PC-9 (cell line): ENCODE data around the gene OR2L2. TPM values are rescaled to one million over a fixed set of nuclear protein-coding genes. Genes with fewer than 3 reads are reported as not detected.

Source experiments
- BruUV-seq: library from RNA; stranded (reverse); fragments of 400-500 nt; replicated peaks from 2 replicates; lab custom pipeline; 2021; lab: Mats Ljungman, UMichigan
- CTCF ChIA-PET: fragments of 300-600 bp; sonication (Branson Sonifier 250); formaldehyde crosslinking; loops from one replicate; lab custom pipeline; 2022; ENCODE audit warnings: antibody characterized with exemption; lab: Charles Lee
- POLR2A ChIA-PET: fragments of 300-600 bp; sonication (Branson Sonifier 250); formaldehyde crosslinking; loops from one replicate; lab custom pipeline; 2022; ENCODE audit warnings: antibody characterized with exemption; ENCODE audit not compliant: unreplicated experiment; lab: Charles Lee
- DNase-seq, 2 experiments: peaks; one replicate each; pipeline versions ENCODE4 v3.0.0 to v3.0.0-alpha.2; 2015 to 2022; ENCODE audit warnings: mixed read lengths in 1 of 2
- H2AFZ ChIP-seq: fragments of 200-600 bp; sonication (generic); 2 replicates; pipeline ENCODE4 v1.8.1; 2017; ENCODE audit warnings: antibody characterized with exemption
- H3F3A ChIP-seq: fragments of 200-600 bp; sonication (generic); 2 replicates; pipeline ENCODE4 v1.8.1; 2017; ENCODE audit warnings: antibody characterized with exemption, mild to moderate bottlenecking, low read depth; ENCODE audit not compliant: insufficient read depth
- H3K27ac ChIP-seq: fragments of 200-600 bp; sonication (generic); 2 replicates; pipeline ENCODE4 v1.6.1; 2016; ENCODE audit warnings: mixed run types
- H3K27me3 ChIP-seq: fragments of 200-600 bp; sonication (generic); 2 replicates; pipeline ENCODE4 v1.6.1; 2016; ENCODE audit warnings: low read depth, mixed run types; ENCODE audit not compliant: insufficient read depth
- H3K36me3 ChIP-seq: fragments of 200-600 bp; sonication (generic); 2 replicates; pipeline ENCODE4 v1.6.1; 2016; ENCODE audit warnings: low read depth, mixed run types
- H3K4me1 ChIP-seq: fragments of 200-600 bp; sonication (generic); replicated peaks from 2 replicates; pipeline ENCODE4 v1.6.1; 2016; ENCODE audit warnings: mixed run types; ENCODE audit not compliant: insufficient read depth
- H3K4me2 ChIP-seq: fragments of 200-600 bp; sonication (generic); 2 replicates; pipeline ENCODE4 v1.6.1; 2017; ENCODE audit warnings: mixed run types
- H3K4me3 ChIP-seq: fragments of 200-600 bp; sonication (generic); 2 replicates; pipeline ENCODE4 v1.6.1; 2016; ENCODE audit warnings: mixed run types
- H3K79me2 ChIP-seq: fragments of 200-600 bp; sonication (generic); 2 replicates; pipeline ENCODE4 v1.6.1; 2017; ENCODE audit warnings: low read depth, mixed run types
- H3K9me2 ChIP-seq: fragments of 200-600 bp; sonication (generic); 2 replicates; pipeline ENCODE4 v1.8.1; 2017; ENCODE audit warnings: mild to moderate bottlenecking; ENCODE audit not compliant: insufficient read depth
- H3K9me3 ChIP-seq: fragments of 200-600 bp; sonication (generic); 2 replicates; pipeline ENCODE4 v1.8.1; 2016; ENCODE audit warnings: low read depth; ENCODE audit not compliant: insufficient read depth
- H4K20me1 ChIP-seq: fragments of 200-600 bp; sonication (generic); 2 replicates; pipeline ENCODE4 v1.8.1; 2017; ENCODE audit not compliant: insufficient read depth
- EZH2 ChIP-seq: fragments of 200-600 bp; sonication (generic); IDR thresholded peaks from 2 replicates; pipeline ENCODE4 v1.8.0; 2017; ENCODE audit warnings: antibody characterized with exemption, low read depth
- intact Hi-C: fragments of 100-400 bp; cut with micrococcal nuclease; formaldehyde crosslinking; loops from one replicate; pipeline ENCODE4 v1.10.0; 2022; ENCODE audit not compliant: unreplicated experiment
- total RNA-seq: library from RNA; stranded (reverse); gene quantifications from 2 replicates; pipeline ENCODE4 v1.2.3, GENCODE V29; 2021
- TF ChIP-seq, protein P1 (sequence below): fragments of 200-600 bp; sonication (generic); conservative IDR thresholded peaks from 2 replicates; pipeline ENCODE4 v1.6.1; 2017; ENCODE audit warnings: mixed run types, antibody characterized with exemption, mild to moderate bottlenecking, moderate library complexity

OR2L2 gene
- total RNA-seq, 1 experiment from 2014 or later, result 0.13 TPM

DNA sequence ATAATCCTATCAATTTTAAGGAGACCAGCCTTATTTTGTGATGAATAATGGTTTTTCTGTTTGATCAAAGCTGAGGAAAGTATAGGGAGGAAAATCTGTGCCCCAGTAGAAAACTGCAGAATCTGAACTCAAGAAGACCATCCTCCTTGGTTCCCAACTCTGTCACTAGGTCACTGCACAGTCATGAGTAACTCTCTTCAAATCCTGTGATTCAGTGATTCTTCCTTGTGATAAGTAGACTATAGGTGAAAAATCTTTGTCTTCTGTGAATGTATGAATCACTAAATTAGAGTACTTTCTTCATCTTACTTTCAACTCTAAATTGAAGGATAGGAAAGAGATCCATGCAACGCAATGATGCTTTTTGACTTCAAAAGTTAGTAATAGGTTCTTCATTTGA, 29.7 kb upstream of the OR2L2 start:
- DNase-seq, result no peak
- no peak overlapping the region for H2AFZ ChIP-seq
- H3K27me3 ChIP-seq, result no peaks in the 10 kb centered on the region
- H3K36me3 ChIP-seq, result no peaks in the 10 kb centered on the region
- H3K4me2 ChIP-seq, result no peak overlapping the region
- no peaks in the 10 kb centered on the region for H3K9me2 ChIP-seq
- ChIA-PET POLR2A (no interaction called here), CTCF (no interaction called here)
- no peaks in the 10 kb centered on the region for H3F3A ChIP-seq
- no peak for TF ChIP-seq EZH2
- TF ChIP-seq, protein P1, sequence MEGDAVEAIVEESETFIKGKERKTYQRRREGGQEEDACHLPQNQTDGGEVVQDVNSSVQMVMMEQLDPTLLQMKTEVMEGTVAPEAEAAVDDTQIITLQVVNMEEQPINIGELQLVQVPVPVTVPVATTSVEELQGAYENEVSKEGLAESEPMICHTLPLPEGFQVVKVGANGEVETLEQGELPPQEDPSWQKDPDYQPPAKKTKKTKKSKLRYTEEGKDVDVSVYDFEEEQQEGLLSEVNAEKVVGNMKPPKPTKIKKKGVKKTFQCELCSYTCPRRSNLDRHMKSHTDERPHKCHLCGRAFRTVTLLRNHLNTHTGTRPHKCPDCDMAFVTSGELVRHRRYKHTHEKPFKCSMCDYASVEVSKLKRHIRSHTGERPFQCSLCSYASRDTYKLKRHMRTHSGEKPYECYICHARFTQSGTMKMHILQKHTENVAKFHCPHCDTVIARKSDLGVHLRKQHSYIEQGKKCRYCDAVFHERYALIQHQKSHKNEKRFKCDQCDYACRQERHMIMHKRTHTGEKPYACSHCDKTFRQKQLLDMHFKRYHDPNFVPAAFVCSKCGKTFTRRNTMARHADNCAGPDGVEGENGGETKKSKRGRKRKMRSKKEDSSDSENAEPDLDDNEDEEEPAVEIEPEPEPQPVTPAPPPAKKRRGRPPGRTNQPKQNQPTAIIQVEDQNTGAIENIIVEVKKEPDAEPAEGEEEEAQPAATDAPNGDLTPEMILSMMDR, result no peak
- no TSS peak for BruUV-seq
- H3K27ac ChIP-seq, result no peak overlapping the region
- H4K20me1 ChIP-seq, result no peaks in the 10 kb centered on the region
- no peaks in the 10 kb centered on the region for H3K9me3 ChIP-seq
- no peaks in the 10 kb centered on the region for H3K79me2 ChIP-seq
- intact Hi-C loops, result no loop called here
- no peak overlapping the region for H3K4me3 ChIP-seq
- no peaks in the 10 kb centered on the region for H3K4me1 ChIP-seq

DNA sequence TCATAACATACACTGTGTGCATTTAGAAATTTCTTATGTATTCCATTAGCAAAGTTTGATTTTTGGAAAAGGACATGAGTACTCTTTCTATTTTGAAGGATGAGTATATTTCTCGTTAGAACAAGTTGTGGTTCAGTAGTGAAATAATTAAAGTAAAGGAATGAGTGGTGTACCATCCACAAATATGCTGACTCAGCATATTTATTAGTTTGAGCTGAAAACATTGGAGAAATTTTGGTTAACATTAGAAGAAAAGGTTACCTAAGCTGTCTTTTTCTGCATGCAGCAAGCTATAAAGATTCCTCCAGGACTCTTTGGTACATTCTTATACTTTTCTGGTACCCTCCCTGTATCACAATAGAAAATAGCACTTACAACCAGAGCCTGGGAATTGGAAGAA, 22.1 kb upstream of the OR2L2 start:
- no peak overlapping the region for H3K4me3 ChIP-seq
- no peak overlapping the region for H2AFZ ChIP-seq
- H3K9me3 ChIP-seq, result no peaks in the 10 kb centered on the region
- H3K4me2 ChIP-seq, result no peak overlapping the region
- intact Hi-C loops, result no loop called here
- H3K36me3 ChIP-seq, result no peaks in the 10 kb centered on the region
- ChIA-PET CTCF (no interaction called here), POLR2A (no interaction called here)
- DNase-seq, result no peak
- no peaks in the 10 kb centered on the region for H3K4me1 ChIP-seq
- TF ChIP-seq, protein P1, result no peak
- no peak for TF ChIP-seq EZH2
- no peak overlapping the region for H3K27ac ChIP-seq
- no peaks in the 10 kb centered on the region for H4K20me1 ChIP-seq
- BruUV-seq, result no TSS peak
- no peaks in the 10 kb centered on the region for H3K27me3 ChIP-seq
- no peaks in the 10 kb centered on the region for H3F3A ChIP-seq
- no peaks in the 10 kb centered on the region for H3K9me2 ChIP-seq
- H3K79me2 ChIP-seq, result no peaks in the 10 kb centered on the region

DNA sequence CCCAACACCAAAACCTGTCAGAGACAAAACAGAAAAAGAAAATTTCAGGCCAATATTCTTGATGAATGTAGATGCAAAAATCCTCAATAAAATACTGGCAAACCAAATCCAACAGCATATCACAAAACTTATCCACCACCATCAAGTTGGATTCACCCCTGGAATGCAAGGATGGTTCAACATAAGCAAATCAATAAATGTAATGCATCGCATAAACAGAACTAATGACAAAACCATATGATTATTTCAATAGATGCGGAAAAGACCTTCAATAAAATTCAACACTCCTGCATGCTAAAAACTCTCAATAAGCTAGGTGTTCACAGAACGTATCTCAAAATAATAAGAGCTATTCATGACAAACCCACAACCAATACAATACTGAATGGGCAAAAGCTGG, 20.2 kb upstream of the OR2L2 start:
- DNase-seq, result no peak
- Histone ChIP-seq H3K4me3 (no peak overlapping the region), H3K79me2 (no peaks in the 10 kb centered on the region), H3K4me1 (no peaks in the 10 kb centered on the region), H4K20me1 (no peaks in the 10 kb centered on the region), H3K27ac (no peak overlapping the region), H3F3A (no peaks in the 10 kb centered on the region), H3K9me3 (no peaks in the 10 kb centered on the region), H3K9me2 (no peaks in the 10 kb centered on the region), H3K36me3 (no peaks in the 10 kb centered on the region), H2AFZ (no peak overlapping the region), H3K4me2 (no peak overlapping the region), H3K27me3 (no peaks in the 10 kb centered on the region)
- no TSS peak for BruUV-seq
- ChIA-PET CTCF (no interaction called here), POLR2A (no interaction called here)
- TF ChIP-seq, protein P1, result no peak
- intact Hi-C loops, result no loop called here
